HG03571 (cell line): ENCODE data around the gene KRT75.

Experiments
- ATAC-seq: cut with Tn5 transposase; IDR thresholded peaks from one replicate; pipeline ENCODE4 v1.9.1; 2021; ENCODE audit not compliant: unreplicated experiment

KRT75 gene

DNA sequence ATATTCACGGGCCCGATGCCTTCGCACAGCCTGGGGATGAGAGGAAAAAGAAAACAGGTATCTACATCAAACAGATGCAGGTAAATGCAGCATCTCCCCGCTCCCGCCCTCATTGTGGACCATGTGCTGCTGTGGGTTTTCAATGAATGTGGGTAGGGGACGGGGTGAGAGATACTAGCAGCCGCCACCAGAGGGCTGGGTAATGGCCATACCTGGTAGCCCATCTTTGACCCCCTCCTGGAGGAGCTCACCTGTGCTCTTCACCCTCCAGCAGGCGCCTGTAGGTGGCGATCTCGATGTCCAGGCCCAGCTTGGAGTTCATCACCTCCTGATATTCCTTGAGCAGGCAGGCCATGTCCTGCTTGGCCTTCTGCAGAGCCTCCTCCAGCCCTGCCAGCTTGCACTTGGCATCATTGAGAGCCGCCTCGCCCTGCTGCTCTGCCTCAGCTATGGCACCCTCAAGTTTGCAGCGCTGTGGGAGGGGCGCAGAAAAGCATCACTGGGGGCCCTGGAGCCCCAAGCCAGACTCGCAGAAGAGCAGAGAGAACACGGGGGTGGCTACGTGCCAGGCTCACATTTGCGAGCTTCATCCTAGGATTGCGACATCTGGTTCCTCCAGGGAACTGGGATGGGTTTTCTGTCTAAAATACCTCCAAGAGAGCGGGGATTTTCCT lies 38.3 kb downstream of the KRT75 start:
- ATAC-seq = no peak

DNA sequence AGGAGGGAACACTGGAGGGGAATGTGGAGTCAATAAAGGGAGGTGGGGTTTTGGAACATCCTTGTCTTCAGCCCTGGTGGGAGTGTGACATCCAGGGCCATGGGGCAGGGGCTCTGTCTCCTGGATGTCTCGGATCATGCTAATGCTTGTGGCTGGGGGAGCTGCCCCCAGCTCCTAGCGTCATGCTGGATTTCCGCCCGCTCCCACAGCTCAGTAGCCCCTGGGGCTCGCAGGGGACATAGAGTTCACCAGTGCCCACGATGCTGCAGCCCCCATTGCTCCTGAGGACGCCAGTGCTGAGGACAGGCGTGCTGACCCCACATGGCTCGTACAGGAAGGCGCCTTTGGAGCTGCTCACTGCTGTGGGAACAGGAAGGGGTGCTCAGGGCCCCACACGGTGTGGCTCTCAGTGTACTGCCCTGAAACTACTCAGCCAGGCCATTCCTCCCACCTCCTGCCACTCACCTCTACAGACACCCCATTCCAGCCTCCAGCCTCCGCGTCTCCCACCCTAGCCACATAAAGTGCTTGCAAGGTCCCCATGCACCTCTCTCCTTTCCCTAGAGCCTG lies 39.2 kb downstream of the KRT75 start:
- no peak for ATAC-seq

GRCh38 chr12:52392465-52393007 lies 41.6 kb downstream of the KRT75 start:
- ATAC-seq = no peak

DNA sequence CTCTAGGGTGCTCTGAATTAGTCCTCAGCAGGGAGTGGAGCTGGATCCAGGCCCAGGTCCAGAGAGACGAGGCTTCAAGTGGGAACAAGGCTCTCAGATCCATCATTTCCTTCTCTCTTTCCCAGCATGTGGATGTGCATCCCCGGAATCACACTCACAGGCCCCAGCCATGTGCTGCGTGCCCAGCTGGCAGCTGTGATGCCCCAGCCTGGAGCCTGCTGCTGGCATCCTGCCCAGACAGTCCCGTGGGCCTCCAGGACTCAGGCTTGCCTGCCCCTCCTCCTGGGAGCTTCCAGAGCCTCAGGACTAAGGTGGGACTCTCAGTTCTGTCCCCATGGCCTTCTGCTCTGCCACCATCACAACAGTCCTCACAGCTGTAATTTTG lies 42.6 kb downstream of the KRT75 start:
- no peak for ATAC-seq

DNA sequence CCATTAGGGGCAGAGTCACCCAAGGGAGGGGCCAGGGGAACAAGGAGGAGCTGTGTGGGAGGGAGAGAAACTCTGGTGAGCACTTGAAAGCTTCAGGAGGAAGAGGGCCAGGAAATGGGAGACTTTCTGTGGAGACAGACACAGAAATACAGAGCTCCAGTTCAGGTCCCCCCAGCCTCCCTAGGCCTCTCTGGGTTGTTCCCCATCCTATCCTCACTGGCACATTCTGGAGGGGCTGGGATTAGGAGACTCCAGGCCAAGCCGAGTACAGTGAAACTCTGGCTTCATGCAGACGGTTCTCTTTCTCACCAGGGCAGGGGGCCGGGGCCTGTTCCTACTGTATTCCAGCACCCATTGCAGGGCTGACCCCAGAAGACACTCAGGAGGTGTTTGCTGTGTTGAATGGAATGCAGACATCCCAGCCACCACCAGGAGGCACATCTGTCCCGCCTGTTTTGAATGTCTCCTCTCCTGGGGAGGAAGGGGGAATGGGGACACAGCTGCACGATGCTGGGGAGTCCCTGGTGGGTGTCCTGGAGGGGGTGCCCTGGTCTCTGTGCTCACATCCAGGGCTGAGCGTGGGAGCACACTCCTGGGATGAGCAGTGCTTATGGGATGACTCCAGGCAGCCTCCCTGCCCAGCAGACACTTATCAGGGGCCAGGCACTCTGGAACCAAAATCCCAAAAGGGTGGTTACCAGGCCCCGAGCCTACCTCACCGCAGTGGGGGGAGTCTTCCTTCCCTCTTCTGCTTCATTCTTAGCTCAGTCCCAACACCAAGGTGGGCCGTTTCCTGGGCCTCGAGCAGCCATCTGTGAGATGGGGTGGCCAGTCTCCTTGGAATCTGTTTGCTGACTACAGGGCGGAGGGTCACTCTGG lies 43.2 kb downstream of the KRT75 start:
- no peak for ATAC-seq

- no peak for ATAC-seq
Measured at GRCh38 chr12:52389313-52390207, 44.6 kb downstream of the KRT75 start.

- ATAC-seq = no peak
Measured at GRCh38 chr12:52387859-52388258, 46.3 kb downstream of the KRT75 start.

DNA sequence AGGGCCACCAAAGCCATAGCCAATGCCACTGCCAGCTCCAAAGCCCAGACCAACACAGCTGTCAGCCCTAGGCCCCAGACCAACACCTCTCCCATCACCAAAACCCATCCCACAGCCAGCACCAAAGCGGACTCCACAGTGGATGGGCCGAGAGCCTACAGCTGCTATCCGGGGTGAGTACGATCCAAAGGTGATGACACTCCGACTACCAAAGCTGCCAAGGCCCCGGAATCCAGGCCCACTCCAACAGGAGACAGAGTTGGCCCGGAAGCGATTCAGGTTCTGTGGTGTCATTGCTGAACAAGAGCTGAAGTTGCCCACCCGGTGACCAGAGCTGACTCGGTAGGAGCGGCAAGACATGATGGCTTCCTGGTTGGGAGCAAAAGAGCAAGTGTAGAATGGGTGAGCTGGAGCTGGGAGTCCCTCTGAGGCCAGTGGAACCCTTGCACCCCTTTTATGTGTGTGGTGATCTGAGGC lies 48.9 kb downstream of the KRT75 start, which contains the start of gene KRT84:
TSS of gene KRT84 (minus strand) at position 427 of the 477 bp plus-strand sequence. CDS start at position 360, 67 bp downstream.
- ATAC-seq = no peak

DNA sequence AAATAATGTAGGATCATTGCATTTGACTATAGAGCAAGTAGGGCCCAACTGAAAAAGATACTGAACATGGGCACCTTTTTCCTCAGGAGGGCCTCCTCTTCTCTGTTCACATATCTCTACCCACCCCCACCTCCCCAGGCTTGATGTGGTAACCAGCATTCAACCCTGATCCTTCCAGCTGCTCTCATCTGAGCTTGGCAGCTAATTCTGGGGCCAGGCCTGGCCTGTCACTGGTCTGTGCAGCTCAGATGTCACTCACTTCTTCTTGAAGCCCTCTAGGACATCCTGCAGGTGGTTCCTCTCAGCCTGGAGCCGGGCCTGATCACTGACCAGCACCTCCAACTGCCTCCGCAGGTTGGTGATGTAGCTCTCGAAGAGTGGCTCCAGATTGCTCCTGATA lies 50.8 kb downstream of the KRT75 start:
- ATAC-seq = no peak

- no peak for ATAC-seq
Measured at GRCh38 chr12:52382854-52383253, 51.3 kb downstream of the KRT75 start.

DNA sequence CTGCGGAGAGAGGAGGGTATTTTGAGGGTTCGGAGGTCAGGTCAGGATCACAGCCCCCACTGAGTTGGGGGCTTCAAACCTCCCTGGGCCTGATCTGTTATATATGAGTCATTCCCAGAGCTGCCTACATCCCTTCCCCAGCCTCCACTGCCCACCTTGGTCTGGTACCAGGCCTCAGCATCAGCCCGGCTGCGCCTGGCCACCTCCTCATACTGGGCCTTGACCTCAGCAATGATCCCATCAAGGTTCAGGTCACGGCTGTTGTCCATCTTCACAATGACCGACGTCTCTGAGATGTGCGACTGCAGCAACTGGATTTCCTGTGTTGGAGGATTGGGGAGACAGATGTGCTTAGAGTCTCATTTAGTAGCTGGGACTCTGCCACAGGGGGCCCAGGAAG lies 53.0 kb downstream of the KRT75 start:
- no peak for ATAC-seq

- no peak for ATAC-seq
Measured at GRCh38 chr12:52380271-52380694, 53.9 kb downstream of the KRT75 start.

GRCh38 chr12:52379536-52379935 lies 54.6 kb downstream of the KRT75 start:
- ATAC-seq = no peak

DNA sequence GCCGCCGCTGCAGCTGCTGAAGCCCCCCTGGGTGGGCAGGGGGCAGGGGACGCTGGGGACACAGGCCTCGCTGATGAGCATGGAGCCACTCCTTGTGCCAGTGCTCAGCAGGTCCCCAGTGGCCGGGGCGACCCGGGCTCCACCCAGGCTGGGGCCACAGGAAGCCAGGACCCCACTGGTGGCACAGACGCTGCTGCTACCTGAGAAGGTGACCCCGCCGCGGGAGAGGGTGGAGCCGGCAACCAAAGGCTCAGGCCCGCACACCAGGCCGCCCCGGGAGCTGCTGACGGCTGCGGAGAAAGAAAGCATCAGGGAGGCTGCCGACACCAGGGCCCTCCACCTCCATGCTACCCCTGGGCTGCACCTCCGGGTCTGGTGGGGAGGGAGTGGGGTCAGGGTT lies 56.1 kb downstream of the KRT75 start:
- no peak for ATAC-seq

DNA sequence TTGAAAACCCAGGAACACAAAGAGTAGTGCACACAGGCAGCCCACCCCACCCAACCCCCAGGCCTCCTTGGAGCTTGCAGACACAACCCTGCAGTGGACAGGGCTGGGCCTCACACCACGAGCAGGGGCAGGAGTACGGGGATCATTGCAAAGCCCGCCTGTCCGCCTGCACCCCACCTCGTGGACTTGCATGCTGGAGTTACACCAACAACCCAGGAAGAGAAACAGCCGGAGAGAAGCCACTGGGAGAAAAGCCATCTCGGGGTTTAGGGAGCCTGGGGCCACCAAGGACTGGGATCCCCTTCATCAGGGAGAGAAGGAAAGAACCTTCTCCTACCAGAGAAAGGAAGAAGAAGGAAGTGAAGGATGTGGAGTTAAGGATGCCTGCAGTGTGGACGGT lies 56.9 kb downstream of the KRT75 start:
- no peak for ATAC-seq
